Keratinocyte (primary cell): ENCODE data around the gene ATF6B. TPM values are rescaled to one million over a fixed set of nuclear protein-coding genes. Genes with fewer than 3 reads are reported as not detected.

ENCODE experiments used
- DNase-seq: peaks from one replicate; pipeline ENCODE4 v3.0.0-alpha.2; 2011; ENCODE audit warnings: low read depth, missing footprints, low spot score
- FAIRE-seq: peaks from 2 replicates; lab custom pipeline; 2011; peaks lifted over from hg19 to GRCh38; lab: Jason Lieb, UNC
- H2AFZ ChIP-seq: 2 replicates; pipeline ENCODE4 v1.6.0; 2012; ENCODE audit warnings: low read length, control low read depth, inconsistent platforms; ENCODE audit not compliant: control insufficient read depth
- H3K27ac ChIP-seq: 2 replicates; pipeline ENCODE4 v1.5.1; 2011; ENCODE audit warnings: low read length; ENCODE audit not compliant: control insufficient read depth, insufficient read depth
- H3K27me3 ChIP-seq: 3 replicates; pipeline ENCODE4 v1.6.0; 2011; ENCODE audit warnings: low read length; ENCODE audit not compliant: control insufficient read depth, insufficient read depth; ENCODE audit errors: extremely low read depth
- H3K36me3 ChIP-seq, 2 experiments: 2 replicates in 1 of 2; 3 replicates in 1 of 2; pipeline ENCODE4 v1.5.1; 2011; ENCODE audit warnings: low read length in 2 of 2, mild to moderate bottlenecking in 1 of 2; ENCODE audit not compliant: control insufficient read depth in 2 of 2, insufficient read depth in 2 of 2; ENCODE audit errors: extremely low read depth in 1 of 2
- H3K4me1 ChIP-seq: 3 replicates; pipeline ENCODE4 v1.5.1; 2011; ENCODE audit warnings: low read length; ENCODE audit not compliant: control insufficient read depth, insufficient read depth; ENCODE audit errors: extremely low read depth
- H3K4me2 ChIP-seq: 3 replicates; pipeline ENCODE4 v1.6.0; 2011; ENCODE audit warnings: low read depth, low read length; ENCODE audit not compliant: control insufficient read depth, insufficient read depth; ENCODE audit errors: extremely low read depth
- H3K4me3 ChIP-seq, 3 experiments: fragments of 200-600 bp in 1 of 3; sonication (generic) in 1 of 3; 2 replicates in 2 of 3; 3 replicates in 1 of 3; pipeline ENCODE4 v1.5.1; 2011 to 2016; ENCODE audit warnings: low read length in 3 of 3, mild to moderate bottlenecking in 3 of 3, control low read depth in 2 of 3, inconsistent platforms in 1 of 3, low read depth in 1 of 3, mixed read lengths in 1 of 3, mixed run types in 1 of 3, moderate library complexity in 1 of 3; ENCODE audit not compliant: control insufficient read depth in 2 of 3, insufficient read depth in 2 of 3; ENCODE audit errors: extremely low read depth in 1 of 3
- H3K79me2 ChIP-seq: 2 replicates; pipeline ENCODE4 v1.6.0; 2012; ENCODE audit warnings: low read length; ENCODE audit not compliant: control insufficient read depth, insufficient read depth
- H3K9ac ChIP-seq: 3 replicates; pipeline ENCODE4 v1.6.0; 2011; ENCODE audit warnings: low read length; ENCODE audit not compliant: control insufficient read depth, insufficient read depth; ENCODE audit errors: extremely low read depth
- H3K9me1 ChIP-seq: 3 replicates; pipeline ENCODE4 v1.6.0; 2011; ENCODE audit warnings: low read length; ENCODE audit not compliant: control insufficient read depth, insufficient read depth; ENCODE audit errors: extremely low read depth
- H3K9me3 ChIP-seq: 2 replicates; pipeline ENCODE4 v1.5.1; 2012; ENCODE audit warnings: low read depth, low read length; ENCODE audit not compliant: control insufficient read depth
- H4K20me1 ChIP-seq: 3 replicates; pipeline ENCODE4 v1.6.0; 2011; ENCODE audit warnings: low read length; ENCODE audit not compliant: control insufficient read depth, insufficient read depth; ENCODE audit errors: extremely low read depth
- EZH2 ChIP-seq: IDR thresholded peaks from one replicate; pipeline ENCODE4 v1.6.1; 2012; ENCODE audit warnings: inconsistent platforms, mild to moderate bottlenecking, low read length, moderate library complexity
- dilution Hi-C: fragments of 300-500 bp; cut with MboI; formaldehyde crosslinking; loops from one replicate; pipeline ENCODE4 v1.7.0; 2020; ENCODE audit warnings: low sequenced_read_pairs; ENCODE audit not compliant: extremely low pct_ligation_motif_present
- polyA plus RNA-seq, 5 experiments: library from polyadenylated mRNA; depleted of rRNA in 3 of 5; stranded (reverse) in 3 of 5; stranded (forward) in 1 of 5; unstranded in 1 of 5; fragments of >200 nt; gene quantifications; 1 replicate in 1 of 5; 2 replicates in 3 of 5; 3 replicates in 1 of 5; pipeline versions ENCODE4 v1.2.1 to v1.2.3, GENCODE V29; 2011 to 2012; ENCODE audit warnings: missing spikeins in 2 of 5, low read depth in 1 of 5, low replicate concordance in 1 of 5
- TF ChIP-seq, protein P1 (sequence below), 3 experiments: IDR thresholded peaks in 1 of 3; conservative IDR thresholded peaks in 1 of 3; optimal IDR thresholded peaks in 1 of 3; 2 replicates in 2 of 3; 3 replicates in 1 of 3; pipeline versions ENCODE3 to v1.5.1; 2011; ENCODE audit warnings: low read length in 3 of 3, mild to moderate bottlenecking in 3 of 3, moderate library complexity in 2 of 3, control low read depth in 1 of 3, inconsistent platforms in 1 of 3; ENCODE audit not compliant: insufficient read depth in 2 of 3; ENCODE audit errors: extremely low read depth in 1 of 3

The ATF6B gene
- polyA plus RNA-seq, 1 donor (not counting 4 experiments of a cell fraction or from before 2014, with no cell fraction given), result 30.4 TPM

DNA sequence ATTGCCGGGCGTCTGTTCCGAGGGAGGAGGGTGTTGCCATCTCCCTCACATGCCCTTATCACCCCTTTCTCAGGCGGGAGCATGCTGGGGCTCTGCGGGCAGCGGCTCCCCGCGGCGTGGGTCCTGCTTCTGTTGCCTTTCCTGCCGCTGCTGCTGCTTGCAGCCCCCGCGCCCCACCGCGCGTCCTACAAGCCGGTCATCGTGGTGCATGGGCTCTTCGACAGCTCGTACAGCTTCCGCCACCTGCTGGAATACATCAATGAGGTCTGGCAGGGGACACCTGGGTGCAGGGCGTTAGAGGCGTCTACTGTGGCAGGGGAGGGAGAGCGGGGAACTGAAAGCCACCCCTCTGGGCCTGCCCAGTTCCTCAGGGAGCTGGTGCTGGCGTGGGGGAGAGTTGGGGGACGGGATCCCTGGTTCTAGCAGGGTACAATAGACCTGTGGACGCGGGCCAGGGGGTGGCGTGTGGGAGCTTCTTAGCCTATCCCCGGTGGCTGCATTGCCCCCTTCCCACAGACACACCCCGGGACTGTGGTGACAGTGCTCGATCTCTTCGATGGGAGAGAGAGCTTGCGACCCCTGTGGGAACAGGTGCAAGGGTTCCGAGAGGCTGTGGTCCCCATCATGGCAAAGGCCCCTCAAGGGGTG is 26.6 kb upstream of the ATF6B start:
- Histone ChIP-seq H2AFZ (peak overlapping the region; percentile 97), H3K4me3 (peak overlapping the region; percentile 71 to 99 (median 96)), H3K9ac (peak overlapping the region; percentile 92), H3K4me1 (peaks cover 20% of the 10 kb centered on the region), H3K79me2 (peaks cover 2% of the 10 kb centered on the region), H4K20me1 (no peaks in the 10 kb centered on the region), H3K9me1 (no peaks in the 10 kb centered on the region), H3K9me3 (no peaks in the 10 kb centered on the region), H3K4me2 (peak overlapping the region; percentile 99), H3K36me3 (peaks cover 3 to 15% of the 10 kb centered on the region in 2 experiments), H3K27me3 (no peaks in the 10 kb centered on the region), H3K27ac (peak overlapping the region; percentile 81)
- TF ChIP-seq EZH2, result no peak
- TF ChIP-seq, protein P1, sequence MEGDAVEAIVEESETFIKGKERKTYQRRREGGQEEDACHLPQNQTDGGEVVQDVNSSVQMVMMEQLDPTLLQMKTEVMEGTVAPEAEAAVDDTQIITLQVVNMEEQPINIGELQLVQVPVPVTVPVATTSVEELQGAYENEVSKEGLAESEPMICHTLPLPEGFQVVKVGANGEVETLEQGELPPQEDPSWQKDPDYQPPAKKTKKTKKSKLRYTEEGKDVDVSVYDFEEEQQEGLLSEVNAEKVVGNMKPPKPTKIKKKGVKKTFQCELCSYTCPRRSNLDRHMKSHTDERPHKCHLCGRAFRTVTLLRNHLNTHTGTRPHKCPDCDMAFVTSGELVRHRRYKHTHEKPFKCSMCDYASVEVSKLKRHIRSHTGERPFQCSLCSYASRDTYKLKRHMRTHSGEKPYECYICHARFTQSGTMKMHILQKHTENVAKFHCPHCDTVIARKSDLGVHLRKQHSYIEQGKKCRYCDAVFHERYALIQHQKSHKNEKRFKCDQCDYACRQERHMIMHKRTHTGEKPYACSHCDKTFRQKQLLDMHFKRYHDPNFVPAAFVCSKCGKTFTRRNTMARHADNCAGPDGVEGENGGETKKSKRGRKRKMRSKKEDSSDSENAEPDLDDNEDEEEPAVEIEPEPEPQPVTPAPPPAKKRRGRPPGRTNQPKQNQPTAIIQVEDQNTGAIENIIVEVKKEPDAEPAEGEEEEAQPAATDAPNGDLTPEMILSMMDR (optimal IDR thresholded peaks at IDR 0.05 in 1 of 3, IDR thresholded peaks at IDR 0.05 in 1 of 3, conservative IDR thresholded peaks at IDR 0.05 in 1 of 3; ENCODE audit: extremely low read depth in 1 of 3, insufficient read depth in 2 of 3, low read length in 3 of 3), result peak; percentile 57 to 84 (median 74)
- DNase-seq (no peak), FAIRE-seq (no peak)
- dilution Hi-C loops, result no loop called here

DNA sequence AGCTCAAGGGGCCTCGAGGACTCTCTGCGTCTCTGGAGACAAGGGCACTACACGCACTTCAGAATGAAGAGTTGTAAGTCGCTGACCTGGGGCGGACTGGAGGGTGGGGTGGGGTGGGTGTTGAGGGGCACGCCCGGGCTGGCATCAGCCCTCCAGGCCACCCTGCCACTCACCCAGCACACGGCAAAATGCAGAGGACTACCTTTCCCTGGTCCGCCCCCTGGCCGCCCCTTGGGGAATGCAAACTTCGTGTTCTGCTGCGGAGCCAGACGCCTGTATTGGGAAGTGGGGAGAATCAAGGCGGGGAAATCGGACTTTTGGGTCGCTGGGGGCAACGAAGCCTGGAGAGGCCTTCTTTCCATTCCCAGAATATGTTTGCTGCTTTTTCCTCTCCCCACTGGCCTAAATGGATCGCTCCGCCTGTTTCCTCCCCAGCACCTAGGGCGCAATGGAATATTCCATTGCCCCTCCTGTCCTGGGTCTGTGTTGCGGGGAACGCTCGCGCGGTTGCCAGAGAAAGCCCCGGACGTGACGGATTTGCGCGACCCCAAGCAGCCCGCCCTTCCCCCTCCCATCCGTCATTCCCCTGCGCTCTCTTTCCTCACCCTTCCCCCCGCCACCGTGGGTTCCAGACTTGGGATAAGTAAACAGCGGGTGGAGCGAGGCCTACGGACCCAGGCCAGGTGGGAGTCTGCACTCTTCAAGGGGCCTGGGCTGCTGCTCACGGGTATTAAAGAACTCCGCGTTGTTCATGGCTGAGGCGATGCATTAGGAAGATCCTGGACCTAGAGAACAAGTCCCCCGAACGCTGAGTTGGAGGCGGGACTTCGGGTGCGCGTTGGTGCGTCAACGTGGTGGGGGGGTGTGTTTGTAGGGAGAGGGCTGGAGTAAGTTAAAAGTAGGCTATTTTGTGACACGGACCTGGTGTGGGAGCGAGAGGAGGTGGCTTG is 25.8 kb upstream of the ATF6B start, which contains the start of gene PPT2:
TSS of gene PPT2 (plus strand) at position 578 of the 950 bp plus-strand sequence. CDS start 454 bp downstream, outside the sequence.
- peaks cover 20% of the 10 kb centered on the region for H3K4me1 ChIP-seq
- no peaks in the 10 kb centered on the region for H3K9me1 ChIP-seq
- H3K79me2 ChIP-seq, result peaks cover 2% of the 10 kb centered on the region
- FAIRE-seq (no peak), DNase-seq (no peak)
- TF ChIP-seq, protein P1 (optimal IDR thresholded peaks at IDR 0.05 in 1 of 3, IDR thresholded peaks at IDR 0.05 in 1 of 3, conservative IDR thresholded peaks at IDR 0.05 in 1 of 3; ENCODE audit: extremely low read depth in 1 of 3, insufficient read depth in 2 of 3, low read length in 3 of 3), result peak; percentile 10 to 21 (median 10)
- TF ChIP-seq EZH2, result no peak
- H3K36me3 ChIP-seq, result peaks cover 3 to 15% of the 10 kb centered on the region in 2 experiments
- H3K27ac ChIP-seq, result peak within 1 kb of the TSS; percentile 81
- no peaks in the 10 kb centered on the region for H3K27me3 ChIP-seq
- H3K9me3 ChIP-seq, result no peaks in the 10 kb centered on the region
- H3K9ac ChIP-seq, result peak within 1 kb of the TSS; percentile 92
- H3K4me2 ChIP-seq, result peak within 1 kb of the TSS; percentile 99
- peak within 1 kb of the TSS; percentile 71 to 99 (median 96) for H3K4me3 ChIP-seq
- H4K20me1 ChIP-seq, result no peaks in the 10 kb centered on the region
- H2AFZ ChIP-seq, result peak within 1 kb of the TSS; percentile 97
- dilution Hi-C loops, result no loop called here
